PFSK-1 (cell line): ENCODE results near the gene CLSTN1.

ENCODE experiments used
- FOXP2 ChIP-seq: optimal IDR thresholded peaks from 2 replicates; pipeline ENCODE3; 2011; ENCODE audit warnings: borderline replicate concordance, control low read depth, inconsistent platforms; ENCODE audit not compliant: insufficient read depth; ENCODE audit errors: extremely low read length, extremely low read depth
- POLR2AphosphoS5 ChIP-seq: IDR thresholded peaks from 2 replicates; pipeline ENCODE4 v1.6.1; 2012; ENCODE audit warnings: low read depth, mild to moderate bottlenecking, control low read depth, low read length, moderate library complexity
- REST ChIP-seq, 2 experiments: IDR thresholded peaks; 2 replicates each; pipeline versions ENCODE4 v1.6.1 to v1.8.0; 2011 to 2012; ENCODE audit warnings: low read depth in 2 of 2, low read length in 2 of 2, control low read depth in 1 of 2, inconsistent platforms in 1 of 2, mild to moderate bottlenecking in 1 of 2, moderate library complexity in 1 of 2; ENCODE audit not compliant: insufficient read depth in 1 of 2
- SIN3A ChIP-seq: IDR thresholded peaks from 2 replicates; pipeline ENCODE4 v1.6.1; 2012; ENCODE audit warnings: mild to moderate bottlenecking, low read length, moderate library complexity, borderline replicate concordance; ENCODE audit not compliant: insufficient read depth
- TAF1 ChIP-seq: IDR thresholded peaks from 2 replicates; pipeline ENCODE4 v1.6.1; 2012; ENCODE audit warnings: low read length, control low read depth, borderline replicate concordance; ENCODE audit not compliant: insufficient read depth

The CLSTN1 gene

GRCh38 chr1:9814619-9815018 lies 9.1 kb downstream of the CLSTN1 start:
- TF ChIP-seq SIN3A (no peak), TAF1 (no peak), REST (IDR thresholded peaks at IDR 0.05; ENCODE audit: insufficient read depth in 1 of 2, low read depth in 2 of 2, low read length in 2 of 2) (no peak), FOXP2 (no peak), POLR2AphosphoS5 (no peak)

GRCh38 chr1:9811239-9811966 lies 12.4 kb downstream of the CLSTN1 start:
- TF ChIP-seq FOXP2 (no peak), POLR2AphosphoS5 (no peak), SIN3A (no peak), REST (IDR thresholded peaks at IDR 0.05; ENCODE audit: insufficient read depth in 1 of 2, low read depth in 2 of 2, low read length in 2 of 2) (no peak), TAF1 (no peak)

- TF ChIP-seq POLR2AphosphoS5 (no peak), SIN3A (no peak), TAF1 (no peak), FOXP2 (no peak), REST (IDR thresholded peaks at IDR 0.05; ENCODE audit: insufficient read depth in 1 of 2, low read depth in 2 of 2, low read length in 2 of 2) (no peak)
Measured at GRCh38 chr1:9809100-9809510, 14.7 kb downstream of the CLSTN1 start.

GRCh38 chr1:9808459-9808858 lies 15.3 kb downstream of the CLSTN1 start:
- TF ChIP-seq TAF1 (no peak), FOXP2 (no peak), POLR2AphosphoS5 (no peak), REST (IDR thresholded peaks at IDR 0.05; ENCODE audit: insufficient read depth in 1 of 2, low read depth in 2 of 2, low read length in 2 of 2) (no peak), SIN3A (no peak)

GRCh38 chr1:9807541-9807940 lies 16.2 kb downstream of the CLSTN1 start:
- no peak for TF ChIP-seq SIN3A
- no peak for TF ChIP-seq REST (IDR thresholded peaks at IDR 0.05; ENCODE audit: insufficient read depth in 1 of 2, low read depth in 2 of 2, low read length in 2 of 2)
- TF ChIP-seq FOXP2 = no peak
- no peak for TF ChIP-seq POLR2AphosphoS5
- TF ChIP-seq TAF1 = no peak
